Activated CD8-positive, alpha-beta T cell treated with anti-CD3 and anti-CD28 coated beads, Interleukin-2, amount 10 ng/mL, durations not matched to agents 7 days and 5 days (primary cell): ENCODE results near the gene ANKRD24. TPM values are rescaled to one million over a fixed set of nuclear protein-coding genes. Genes with fewer than 3 reads are reported as not detected.
"Not testable (repeated sequence)": the region's sequence is repeated elsewhere in the genome, so short reads cannot be mapped to it uniquely, and the experiment has no call there.

Source experiments
- ATAC-seq: fragments of 150-1000 bp; cut with Tn5 transposase; one replicate; pipeline ENCODE4 v1.10.0; 2021; ENCODE audit warnings: moderate library complexity
- CTCF ChIA-PET: fragments of 350-600 bp; sonication (Branson Sonifier 250); formaldehyde crosslinking; loops from one replicate; lab custom pipeline; 2021; ENCODE audit warnings: antibody characterized with exemption; lab: Charles Lee
- POLR2A ChIA-PET: fragments of 350-600 bp; sonication (Branson Sonifier 250); formaldehyde crosslinking; loops from one replicate; lab custom pipeline; 2021; ENCODE audit warnings: antibody characterized with exemption; lab: Charles Lee
- DNase-seq: peaks from one replicate; pipeline ENCODE4 v3.0.0-alpha.2; 2020
- H3K27ac Mint-ChIP-seq: one replicate; pipeline ENCODE4 v1.8.0; 2021; ENCODE audit warnings: mild to moderate bottlenecking, mixed read lengths
- H3K27me3 Mint-ChIP-seq: one replicate; pipeline ENCODE4 v1.8.0; 2021; ENCODE audit warnings: low read depth, mixed read lengths
- H3K36me3 Mint-ChIP-seq: one replicate; pipeline ENCODE4 v1.8.0; 2021; ENCODE audit warnings: low read depth, mixed read lengths
- H3K4me1 Mint-ChIP-seq: one replicate; pipeline ENCODE4 v1.8.0; 2021; ENCODE audit warnings: low read depth, mixed read lengths
- H3K4me3 Mint-ChIP-seq: one replicate; pipeline ENCODE4 v1.8.0; 2021; ENCODE audit warnings: mild to moderate bottlenecking, mixed read lengths
- H3K9me3 Mint-ChIP-seq: one replicate; pipeline ENCODE4 v1.8.0; 2022; ENCODE audit warnings: mixed read lengths; ENCODE audit not compliant: insufficient read depth
- total RNA-seq, 2 experiments: library from RNA; stranded (reverse); gene quantifications; one replicate each; pipeline ENCODE4 v1.2.3, GENCODE V29; 2021

Gene ANKRD24
- total RNA-seq, 2 experiments from 2014 or later: 0.68 to 0.73 TPM

DNA sequence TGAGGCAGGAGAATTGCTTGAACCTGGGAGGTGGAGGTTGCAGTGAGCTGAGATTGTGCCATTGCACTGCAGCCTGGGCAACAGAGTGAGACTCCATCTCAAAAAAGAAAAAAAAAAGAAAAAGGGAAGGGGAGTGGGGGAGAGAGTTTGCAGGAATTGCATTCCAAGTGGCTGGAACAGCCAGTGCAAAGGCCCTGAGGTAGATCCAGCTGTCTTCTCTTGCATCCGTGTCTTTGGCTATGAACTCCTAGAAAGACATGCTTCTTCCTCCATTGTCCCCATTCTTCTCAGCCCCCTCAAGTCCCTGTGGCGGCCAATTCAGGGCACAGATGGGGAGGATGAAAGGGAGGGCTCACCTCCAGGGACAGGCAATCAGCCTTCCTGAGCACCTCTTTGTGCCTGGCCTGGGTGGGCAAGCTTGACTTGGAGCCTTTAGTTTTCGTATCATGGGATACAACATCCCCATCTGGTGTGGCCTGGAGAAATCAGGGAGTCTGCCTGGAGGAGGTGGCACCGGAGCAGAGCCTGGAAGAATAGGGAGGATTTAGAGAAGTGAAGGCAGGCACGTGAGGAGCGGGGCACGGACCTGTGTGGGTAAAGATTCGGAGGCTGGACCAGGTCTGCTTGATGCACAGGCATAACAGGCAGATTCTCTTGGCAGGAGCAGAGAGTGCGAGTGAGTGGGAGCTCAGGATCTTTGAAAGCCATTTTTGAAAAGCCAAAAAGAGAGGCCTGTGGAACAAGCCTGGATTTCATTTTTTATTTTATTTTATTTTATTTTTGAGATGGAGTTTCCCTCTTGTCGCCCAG lies 5.0 kb downstream of the ANKRD24 start:
- DNase-seq (no peak), ATAC-seq (no peak)
- ChIA-PET CTCF (interaction anchor here (0.6 to 2.6 kb wide), 5 partner anchors 14 to 202 kb away, joined by 3 to 10 read pairs (median 6); partner anchors contain the start of gene EEF2), POLR2A (no interaction called here)
- Mint-ChIP-seq H3K4me3 (no peak overlapping the region), H3K27me3 (no peaks in the 10 kb centered on the region), H3K9me3 (no peaks in the 10 kb centered on the region), H3K4me1 (peaks cover 16% of the 10 kb centered on the region), H3K27ac (no peak overlapping the region), H3K36me3 (no peaks in the 10 kb centered on the region)

DNA sequence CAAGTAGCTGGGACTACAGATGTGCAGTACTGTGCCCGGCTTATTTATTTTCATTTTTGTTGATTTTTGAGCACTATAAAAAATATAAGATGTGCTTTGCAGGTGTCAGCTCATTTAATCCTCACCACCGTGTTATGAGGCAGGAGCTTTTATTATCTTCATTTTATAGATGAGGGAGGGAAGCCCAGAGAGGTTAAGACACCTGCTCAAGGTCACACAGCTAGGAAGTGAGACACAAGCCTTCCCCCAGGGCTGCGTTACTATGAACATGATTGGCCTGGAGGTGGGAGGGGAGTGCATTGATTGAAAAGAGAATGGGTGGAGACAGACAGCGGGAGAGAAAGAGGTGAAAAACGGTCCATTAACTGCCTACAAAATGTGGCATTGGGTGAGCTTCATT lies 7.2 kb downstream of the ANKRD24 start:
- peaks cover 6% of the 10 kb centered on the region for H3K27me3 Mint-ChIP-seq
- no peak for ATAC-seq
- DNase-seq: no peak
- H3K4me1 Mint-ChIP-seq: peaks cover 9% of the 10 kb centered on the region
- no peak overlapping the region for H3K27ac Mint-ChIP-seq
- H3K4me3 Mint-ChIP-seq: no peak overlapping the region
- no peaks in the 10 kb centered on the region for H3K9me3 Mint-ChIP-seq
- no peaks in the 10 kb centered on the region for H3K36me3 Mint-ChIP-seq
- POLR2A ChIA-PET: no interaction called here
- CTCF ChIA-PET: interaction anchor here (0.8 kb wide), 1 partner anchor 204 kb away, joined by 3 read pairs; no protein-coding TSS in a partner anchor

DNA sequence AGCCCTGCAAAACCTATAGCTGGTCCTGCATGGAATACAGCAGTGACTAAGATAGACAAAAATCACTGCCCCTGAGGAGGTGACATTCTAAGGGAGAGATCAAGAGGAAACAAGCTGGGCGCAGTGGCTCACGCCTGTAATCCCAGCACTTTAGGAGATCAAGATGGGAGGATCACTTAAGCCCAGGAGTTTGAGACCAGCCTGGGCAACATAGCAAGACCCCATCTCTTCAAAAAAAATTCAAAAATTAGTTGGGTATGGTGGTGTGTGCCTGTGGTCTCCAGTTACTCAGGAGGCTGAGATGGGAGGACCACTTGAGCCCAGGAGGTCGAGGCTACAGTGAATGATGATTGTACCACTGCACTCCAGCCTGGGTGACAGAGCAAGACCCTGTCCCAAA lies 10.0 kb downstream of the ANKRD24 start:
- H3K27ac Mint-ChIP-seq, DNase-seq, H3K4me3 Mint-ChIP-seq, H3K9me3 Mint-ChIP-seq, POLR2A ChIA-PET, ATAC-seq, H3K36me3 Mint-ChIP-seq, H3K4me1 Mint-ChIP-seq, CTCF ChIA-PET: not testable (repeated sequence)
- peaks cover 12% of the 10 kb centered on the region for H3K27me3 Mint-ChIP-seq

GRCh38 chr19:4194353-4194752 lies 11.9 kb downstream of the ANKRD24 start:
- ATAC-seq: no peak
- Mint-ChIP-seq H3K27me3 (peaks cover 23% of the 10 kb centered on the region), H3K9me3 (peaks cover 6% of the 10 kb centered on the region), H3K36me3 (peaks cover 4% of the 10 kb centered on the region), H3K27ac (no peak overlapping the region), H3K4me3 (no peak overlapping the region), H3K4me1 (peaks cover 9% of the 10 kb centered on the region)
- ChIA-PET CTCF (no interaction called here), POLR2A (no interaction called here)
- no peak for DNase-seq

GRCh38 chr19:4196009-4196408 lies 13.5 kb downstream of the ANKRD24 start:
- H3K4me3 Mint-ChIP-seq: no peak overlapping the region
- H3K4me1 Mint-ChIP-seq: peaks cover 9% of the 10 kb centered on the region
- H3K27ac Mint-ChIP-seq: no peak overlapping the region
- peaks cover 4% of the 10 kb centered on the region for H3K36me3 Mint-ChIP-seq
- DNase-seq: no peak
- peaks cover 6% of the 10 kb centered on the region for H3K9me3 Mint-ChIP-seq
- no peak for ATAC-seq
- H3K27me3 Mint-ChIP-seq: peaks cover 26% of the 10 kb centered on the region
- ChIA-PET POLR2A (no interaction called here), CTCF (interaction anchor here (1.4 kb wide), 1 partner anchor 56 kb away, joined by 3 read pairs; no protein-coding TSS in a partner anchor)

DNA sequence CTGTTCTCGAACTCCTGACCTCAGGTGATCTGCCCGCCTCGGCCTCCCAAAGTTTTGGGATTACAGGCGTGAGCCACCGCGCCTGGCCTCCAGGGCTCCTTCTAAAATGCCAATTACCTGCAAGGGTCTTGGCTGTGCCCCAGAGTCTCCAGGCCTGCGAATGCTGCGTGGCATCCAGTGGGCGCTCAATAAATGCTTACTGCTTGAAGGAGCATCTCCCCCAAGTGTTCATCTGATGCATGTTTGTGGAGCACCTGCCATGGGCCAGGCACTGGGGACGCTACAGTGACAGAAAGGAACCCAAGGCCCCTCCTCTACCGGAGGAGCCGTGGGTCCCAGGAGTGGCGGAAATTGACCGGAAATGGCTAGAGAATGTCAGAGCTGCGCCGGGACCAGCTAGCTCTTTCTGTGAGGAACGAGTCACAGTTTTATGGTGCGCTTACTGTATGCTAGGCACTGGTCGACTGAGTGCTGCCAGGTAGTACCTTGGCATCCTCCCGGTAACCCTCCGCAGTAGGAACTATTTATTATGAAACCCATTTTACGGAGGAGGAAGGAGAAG lies 14.2 kb downstream of the ANKRD24 start:
- Mint-ChIP-seq H3K27ac (no peak overlapping the region), H3K9me3 (peaks cover 6% of the 10 kb centered on the region), H3K36me3 (peaks cover 4% of the 10 kb centered on the region), H3K4me1 (peaks cover 9% of the 10 kb centered on the region), H3K4me3 (no peak overlapping the region), H3K27me3 (peaks cover 30% of the 10 kb centered on the region)
- ATAC-seq (no peak), DNase-seq (no peak)
- CTCF ChIA-PET: interaction anchor here (1.4 kb wide), 1 partner anchor 56 kb away, joined by 3 read pairs; no protein-coding TSS in a partner anchor
- POLR2A ChIA-PET: interaction anchor here (0.8 kb wide), 1 partner anchor 104 kb away, joined by 3 read pairs; no protein-coding TSS in a partner anchor

DNA sequence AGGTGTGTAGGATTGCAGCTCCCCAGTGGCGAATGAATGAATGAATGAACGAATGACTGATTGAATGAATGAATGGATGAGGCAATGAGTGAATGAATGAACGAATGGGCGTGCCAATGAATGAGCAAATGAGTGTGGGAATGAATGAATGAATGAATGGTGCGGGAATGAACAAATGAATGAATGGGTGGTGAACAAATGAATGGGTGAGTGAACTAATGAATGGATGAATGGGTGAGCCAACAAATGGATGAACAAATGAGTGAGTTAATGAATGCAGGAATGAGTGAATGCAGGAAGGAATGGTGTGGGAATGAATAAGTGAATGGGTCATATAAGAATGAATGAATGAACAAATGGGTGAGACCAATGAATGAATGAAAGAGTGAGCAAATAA lies 14.7 kb downstream of the ANKRD24 start:
- H3K27me3 Mint-ChIP-seq: peaks cover 30% of the 10 kb centered on the region
- peaks cover 4% of the 10 kb centered on the region for H3K36me3 Mint-ChIP-seq
- ChIA-PET CTCF (no interaction called here), POLR2A (interaction anchor here (0.8 kb wide), 1 partner anchor 104 kb away, joined by 3 read pairs; no protein-coding TSS in a partner anchor)
- no peak overlapping the region for H3K4me3 Mint-ChIP-seq
- DNase-seq (no peak), ATAC-seq (no peak)
- peaks cover 6% of the 10 kb centered on the region for H3K9me3 Mint-ChIP-seq
- peaks cover 9% of the 10 kb centered on the region for H3K4me1 Mint-ChIP-seq
- H3K27ac Mint-ChIP-seq: no peak overlapping the region

DNA sequence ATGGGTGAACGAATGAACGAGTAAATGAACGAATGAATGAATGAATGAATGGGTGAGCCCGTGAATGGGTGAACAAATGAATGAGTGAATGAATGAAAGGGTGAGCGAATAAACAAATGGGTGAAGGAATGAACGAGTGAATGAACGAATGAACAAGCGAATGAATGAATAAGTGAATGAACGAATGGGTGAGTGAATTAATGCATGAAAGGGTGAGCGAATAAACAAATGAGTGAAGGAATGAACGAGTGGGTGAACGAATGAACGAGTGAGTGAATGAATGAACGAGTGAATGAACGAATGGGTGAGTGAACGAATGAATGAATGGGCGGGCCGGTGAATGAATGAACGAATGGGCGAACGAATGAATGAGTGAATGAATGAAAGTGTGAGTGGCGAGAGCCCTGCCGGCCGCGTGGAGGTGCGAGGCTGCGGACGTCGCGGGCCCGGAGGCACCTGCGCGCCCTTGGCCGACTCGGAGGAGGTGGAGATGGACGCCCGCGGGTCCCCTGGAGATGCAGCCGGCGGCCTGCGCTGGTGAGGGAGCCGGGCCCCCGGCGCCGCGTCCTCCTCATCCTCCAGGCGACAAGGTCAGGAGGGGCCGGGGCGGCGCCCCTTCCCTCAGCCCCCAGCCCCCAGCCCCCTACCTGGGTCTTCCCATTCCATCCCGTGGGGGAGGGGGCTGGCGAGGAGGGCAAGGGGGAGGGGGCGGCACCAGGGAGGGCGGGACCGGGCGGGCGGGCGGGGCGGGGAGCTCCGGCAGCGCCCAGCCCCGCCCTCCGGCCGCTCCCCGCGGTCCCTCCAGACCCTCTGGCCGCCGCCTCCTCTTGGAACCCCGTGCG lies 15.4 kb downstream of the ANKRD24 start:
- ChIA-PET POLR2A (no interaction called here), CTCF (no interaction called here)
- Mint-ChIP-seq H3K9me3 (peaks cover 6% of the 10 kb centered on the region), H3K4me3 (no peak overlapping the region), H3K36me3 (peaks cover 4% of the 10 kb centered on the region), H3K27ac (no peak overlapping the region), H3K27me3 (peaks cover 30% of the 10 kb centered on the region), H3K4me1 (peaks cover 9% of the 10 kb centered on the region)
- ATAC-seq: peak; percentile 44
- no peak for DNase-seq

- DNase-seq (no peak), ATAC-seq (no peak)
- no peak overlapping the region for H3K27ac Mint-ChIP-seq
- ChIA-PET CTCF (no interaction called here), POLR2A (no interaction called here)
- peaks cover 28% of the 10 kb centered on the region for H3K27me3 Mint-ChIP-seq
- H3K4me1 Mint-ChIP-seq: peaks cover 9% of the 10 kb centered on the region
- peaks cover 6% of the 10 kb centered on the region for H3K9me3 Mint-ChIP-seq
- H3K36me3 Mint-ChIP-seq: peaks cover 4% of the 10 kb centered on the region
- H3K4me3 Mint-ChIP-seq: no peak overlapping the region
These were observed 16.1 kb downstream of the ANKRD24 start for GRCh38 chr19:4198467-4199126.

DNA sequence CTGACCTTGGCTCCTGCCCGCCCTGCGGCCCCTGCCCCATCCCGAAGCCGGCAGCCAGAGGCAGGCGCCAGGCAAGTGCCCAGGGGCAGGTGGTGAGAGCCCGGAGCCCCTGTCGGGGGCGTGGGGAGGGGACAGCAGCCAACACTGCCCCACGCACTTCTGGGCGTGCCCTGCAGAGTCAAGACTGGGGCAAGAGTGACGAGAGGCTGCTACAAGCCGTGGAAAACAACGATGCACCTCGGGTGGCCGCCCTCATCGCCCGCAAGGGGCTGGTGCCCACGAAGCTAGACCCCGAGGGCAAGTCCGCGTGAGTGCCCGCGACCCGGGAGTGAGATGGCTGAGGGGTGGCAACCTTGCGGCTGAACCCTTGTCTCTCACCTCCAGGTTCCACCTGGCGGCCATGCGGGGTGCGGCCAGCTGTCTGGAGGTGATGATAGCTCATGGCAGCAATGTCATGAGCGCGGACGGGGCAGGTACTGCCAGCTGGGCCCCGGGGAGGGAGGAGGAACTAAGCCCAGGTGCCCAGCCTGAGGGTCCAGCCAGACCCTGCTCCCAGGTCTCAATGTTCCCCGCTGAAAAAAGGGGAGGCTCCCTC lies 17.3 kb downstream of the ANKRD24 start:
- ChIA-PET CTCF (interaction anchor here (2.1 to 3.4 kb wide), 3 partner anchors 13 to 212 kb away, joined by 5 to 17 read pairs (median 6); no protein-coding TSS in a partner anchor), POLR2A (no interaction called here)
- DNase-seq (no peak), ATAC-seq (no peak)
- no peak overlapping the region for H3K4me3 Mint-ChIP-seq
- peaks cover 4% of the 10 kb centered on the region for H3K36me3 Mint-ChIP-seq
- peaks cover 24% of the 10 kb centered on the region for H3K27me3 Mint-ChIP-seq
- no peak overlapping the region for H3K27ac Mint-ChIP-seq
- H3K4me1 Mint-ChIP-seq: peaks cover 9% of the 10 kb centered on the region
- H3K9me3 Mint-ChIP-seq: peaks cover 6% of the 10 kb centered on the region
